Measurements from ENCODE around the gene ATP6V1B1.

The ATP6V1B1 gene

GRCh38 chr2:70944111-70944690, 8.5 kb downstream of the ATP6V1B1 start:
- no peak for DNase-seq (ENCODE audit: low read depth)

GRCh38 chr2:70946832-70947442, 11.2 kb downstream of the ATP6V1B1 start:
- no peak for DNase-seq (ENCODE audit: low read depth)

GRCh38 chr2:70947556-70948184, 12.0 kb downstream of the ATP6V1B1 start:
- no peak for DNase-seq (ENCODE audit: low read depth)

GRCh38 chr2:70948337-70949003, 12.8 kb downstream of the ATP6V1B1 start:
- peak; percentile 62 for DNase-seq (ENCODE audit: low read depth)

GRCh38 chr2:70949086-70949485, 13.4 kb downstream of the ATP6V1B1 start:
- DNase-seq (ENCODE audit: low read depth), result no peak

GRCh38 chr2:70954886-70955285, 19.2 kb downstream of the ATP6V1B1 start:
- DNase-seq (ENCODE audit: low read depth), result no peak

GRCh38 chr2:70956141-70956540, 20.4 kb downstream of the ATP6V1B1 start:
- no peak for DNase-seq (ENCODE audit: low read depth)

GRCh38 chr2:70957798-70958197, 22.1 kb downstream of the ATP6V1B1 start:
- DNase-seq (ENCODE audit: low read depth), result no peak

- no peak for DNase-seq (ENCODE audit: low read depth)
Observed at GRCh38 chr2:70958759-70959158, 23.1 kb downstream of the ATP6V1B1 start.

- no peak for DNase-seq (ENCODE audit: low read depth)
Observed at GRCh38 chr2:70959271-70959761, 23.6 kb downstream of the ATP6V1B1 start.

GRCh38 chr2:70959851-70960832, 24.4 kb downstream of the ATP6V1B1 start:
- DNase-seq (ENCODE audit: low read depth), result no peak

GRCh38 chr2:70960833-70961647, 25.3 kb downstream of the ATP6V1B1 start:
- DNase-seq (ENCODE audit: low read depth), result no peak

- DNase-seq (ENCODE audit: low read depth), result no peak
Observed at GRCh38 chr2:70961648-70961994, 25.9 kb downstream of the ATP6V1B1 start.

- DNase-seq (ENCODE audit: low read depth), result no peak
Observed at GRCh38 chr2:70962211-70962884, 26.6 kb downstream of the ATP6V1B1 start.

GRCh38 chr2:70962885-70963878, 27.5 kb downstream of the ATP6V1B1 start:
- no peak for DNase-seq (ENCODE audit: low read depth)

GRCh38 chr2:70964133-70964532, 28.4 kb downstream of the ATP6V1B1 start:
- DNase-seq (ENCODE audit: low read depth), result no peak

- peak; percentile 74 for DNase-seq (ENCODE audit: low read depth)
Observed at GRCh38 chr2:70964596-70965386, 29.1 kb downstream of the ATP6V1B1 start.

GRCh38 chr2:70965506-70965905, 29.8 kb downstream of the ATP6V1B1 start:
- no peak for DNase-seq (ENCODE audit: low read depth)
